ENCODE measurements around the gene EPB41L2. TPM values are rescaled to one million over a fixed set of nuclear protein-coding genes. Genes with fewer than 3 reads are reported as not detected.

Gene EPB41L2
- total RNA-seq, 1 donor from 2014 or later = 61.8 TPM

DNA sequence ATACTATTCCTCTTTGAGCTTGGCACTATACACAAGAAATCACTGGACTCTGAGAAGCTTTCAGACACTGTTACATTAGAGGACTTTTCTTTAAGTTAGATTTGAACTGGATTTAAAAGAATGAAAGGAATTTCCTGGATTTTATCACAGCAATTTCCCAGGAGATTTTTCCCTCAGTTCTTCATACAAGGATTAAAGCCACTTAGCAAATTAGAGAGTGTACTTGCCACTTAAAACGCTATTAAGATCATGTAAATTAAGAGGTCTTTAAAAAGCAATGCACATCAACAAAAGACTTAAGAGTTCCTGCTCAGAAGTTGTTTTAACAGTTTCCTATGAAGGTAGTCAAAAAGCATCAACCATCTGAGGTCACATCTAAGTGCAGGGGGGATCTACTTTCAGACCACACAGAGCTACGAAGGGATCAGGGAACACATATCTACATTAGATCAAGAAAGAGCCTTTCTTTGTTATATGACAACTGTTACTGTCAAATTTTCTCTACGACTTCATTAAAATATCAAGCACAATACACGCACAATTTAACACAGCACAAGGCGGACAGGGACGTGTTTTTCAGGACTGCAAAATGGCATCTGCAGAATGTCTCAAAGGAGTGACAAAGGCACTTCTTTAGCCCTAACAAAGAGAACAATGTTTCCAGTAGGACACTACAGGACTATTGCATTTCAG, 65.8 kb downstream of the EPB41L2 start:
- Histone ChIP-seq H3K9ac (no peak overlapping the region), H3K27ac (no peak overlapping the region), H3K4me1 (peaks cover 26% of the 10 kb centered on the region), H2AFZ (replicated peaks) (no peak overlapping the region), H3F3A (ENCODE audit: low read depth) (no peaks in the 10 kb centered on the region), H3K27me3 (no peaks in the 10 kb centered on the region), H3K4me3 (no peak overlapping the region), H3K9me3 (ENCODE audit: low read depth) (no peaks in the 10 kb centered on the region), H3K36me3 (no peaks in the 10 kb centered on the region), H3K4me2 (peak overlapping the region; percentile 52), H3K79me2 (ENCODE audit: low read depth) (peaks cover 54% of the 10 kb centered on the region), H4K20me1 (ENCODE audit: low read depth) (peaks cover 25% of the 10 kb centered on the region)
- Mint-ChIP-seq H3K9me3 (peaks cover 12% of the 10 kb centered on the region), H3K36me3 (peaks cover 7% of the 10 kb centered on the region), H3K27ac (peak overlapping the region; percentile 27), H3K4me1 (peaks cover 12% of the 10 kb centered on the region), H3K4me3 (peak overlapping the region; percentile 16), H3K27me3 (ENCODE audit: insufficient read depth, low read depth) (peaks cover 4% of the 10 kb centered on the region)
- TF ChIP-seq EZH2phosphoT487 (IDR thresholded peaks at IDR 0.05) (peak; percentile 72), EZH2 (IDR thresholded peaks at IDR 0.05) (no peak)
- TF ChIP-seq, protein P1, sequence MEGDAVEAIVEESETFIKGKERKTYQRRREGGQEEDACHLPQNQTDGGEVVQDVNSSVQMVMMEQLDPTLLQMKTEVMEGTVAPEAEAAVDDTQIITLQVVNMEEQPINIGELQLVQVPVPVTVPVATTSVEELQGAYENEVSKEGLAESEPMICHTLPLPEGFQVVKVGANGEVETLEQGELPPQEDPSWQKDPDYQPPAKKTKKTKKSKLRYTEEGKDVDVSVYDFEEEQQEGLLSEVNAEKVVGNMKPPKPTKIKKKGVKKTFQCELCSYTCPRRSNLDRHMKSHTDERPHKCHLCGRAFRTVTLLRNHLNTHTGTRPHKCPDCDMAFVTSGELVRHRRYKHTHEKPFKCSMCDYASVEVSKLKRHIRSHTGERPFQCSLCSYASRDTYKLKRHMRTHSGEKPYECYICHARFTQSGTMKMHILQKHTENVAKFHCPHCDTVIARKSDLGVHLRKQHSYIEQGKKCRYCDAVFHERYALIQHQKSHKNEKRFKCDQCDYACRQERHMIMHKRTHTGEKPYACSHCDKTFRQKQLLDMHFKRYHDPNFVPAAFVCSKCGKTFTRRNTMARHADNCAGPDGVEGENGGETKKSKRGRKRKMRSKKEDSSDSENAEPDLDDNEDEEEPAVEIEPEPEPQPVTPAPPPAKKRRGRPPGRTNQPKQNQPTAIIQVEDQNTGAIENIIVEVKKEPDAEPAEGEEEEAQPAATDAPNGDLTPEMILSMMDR (IDR thresholded peaks at IDR 0.05) = no peak
- peak; percentile 55 for DNase-seq (ENCODE audit: low spot score)

DNA sequence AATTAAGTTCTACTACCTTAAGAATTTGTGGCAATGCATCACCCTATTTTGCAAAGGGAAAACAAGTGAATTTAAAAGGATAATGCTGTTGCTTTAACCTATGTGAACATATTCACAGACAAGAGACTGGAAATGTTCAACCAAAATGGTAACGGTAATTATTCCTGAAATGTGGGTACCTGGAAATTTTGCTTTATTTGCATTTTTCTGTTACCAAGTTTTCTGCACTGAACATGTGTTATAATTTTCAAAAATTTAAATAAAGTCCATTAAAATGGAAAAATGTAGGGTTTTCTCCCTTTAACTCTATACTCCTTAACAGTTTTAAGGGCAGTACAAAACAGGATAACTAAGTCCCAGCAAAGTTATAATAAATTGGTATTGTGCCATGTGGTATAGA, 66.4 kb downstream of the EPB41L2 start:
- no peaks in the 10 kb centered on the region for H3K36me3 ChIP-seq
- TF ChIP-seq, protein P1 (IDR thresholded peaks at IDR 0.05) = no peak
- TF ChIP-seq EZH2phosphoT487 (IDR thresholded peaks at IDR 0.05) = no peak
- TF ChIP-seq EZH2 (IDR thresholded peaks at IDR 0.05) = no peak
- Mint-ChIP-seq H3K27me3 (ENCODE audit: insufficient read depth, low read depth) (peaks cover 4% of the 10 kb centered on the region), H3K4me3 (no peak overlapping the region), H3K36me3 (peaks cover 7% of the 10 kb centered on the region), H3K27ac (no peak overlapping the region), H3K4me1 (peaks cover 9% of the 10 kb centered on the region), H3K9me3 (peaks cover 15% of the 10 kb centered on the region)
- no peak overlapping the region for H2AFZ ChIP-seq (replicated peaks)
- H3K4me1 ChIP-seq = peaks cover 23% of the 10 kb centered on the region
- H4K20me1 ChIP-seq (ENCODE audit: low read depth) = peaks cover 25% of the 10 kb centered on the region
- H3K4me2 ChIP-seq = peak overlapping the region; percentile 52
- H3K27ac ChIP-seq = no peak overlapping the region
- no peak overlapping the region for H3K9ac ChIP-seq
- no peaks in the 10 kb centered on the region for H3F3A ChIP-seq (ENCODE audit: low read depth)
- DNase-seq (ENCODE audit: low spot score) = no peak
- H3K79me2 ChIP-seq (ENCODE audit: low read depth) = peaks cover 52% of the 10 kb centered on the region
- H3K4me3 ChIP-seq = no peak overlapping the region
- no peaks in the 10 kb centered on the region for H3K9me3 ChIP-seq (ENCODE audit: low read depth)
- no peaks in the 10 kb centered on the region for H3K27me3 ChIP-seq

DNA sequence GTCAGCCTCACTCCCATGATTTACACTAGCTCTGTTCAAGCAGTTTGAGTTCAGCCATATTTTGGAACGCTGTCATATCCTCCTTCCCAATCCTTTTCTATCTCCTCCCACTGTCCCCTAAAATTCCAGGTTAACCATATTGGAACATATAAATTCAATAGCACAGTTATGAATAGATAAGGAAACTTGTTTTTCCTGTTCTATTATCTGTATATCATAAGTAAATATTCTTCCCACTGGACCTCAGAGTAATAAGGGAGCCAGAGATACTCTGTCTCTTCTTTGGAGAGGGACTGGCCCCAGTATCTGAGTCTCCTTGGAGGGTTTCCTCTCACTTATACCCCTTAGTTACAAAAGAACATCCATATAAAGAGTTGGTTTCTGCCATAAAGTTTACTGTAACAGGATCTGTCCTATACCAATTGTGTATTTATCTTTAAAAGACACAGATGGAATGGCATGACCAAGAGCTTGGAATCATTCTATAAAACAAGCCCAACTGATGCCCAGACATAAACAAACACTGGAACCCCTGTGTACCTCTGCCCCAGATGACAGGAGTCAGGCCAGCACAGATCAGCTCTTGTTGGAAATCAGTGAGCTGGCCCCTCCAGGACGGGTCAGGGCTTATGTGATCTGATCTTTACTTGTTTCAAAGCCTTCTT, 67.1 kb downstream of the EPB41L2 start:
- Histone ChIP-seq H3K4me2 (no peak overlapping the region), H3K9ac (no peak overlapping the region), H3K79me2 (ENCODE audit: low read depth) (peaks cover 56% of the 10 kb centered on the region), H3K9me3 (ENCODE audit: low read depth) (no peaks in the 10 kb centered on the region), H2AFZ (replicated peaks) (no peak overlapping the region), H3K36me3 (no peaks in the 10 kb centered on the region), H3K4me3 (no peak overlapping the region), H4K20me1 (ENCODE audit: low read depth) (peaks cover 25% of the 10 kb centered on the region), H3K27ac (no peak overlapping the region), H3K4me1 (peaks cover 23% of the 10 kb centered on the region), H3K27me3 (no peaks in the 10 kb centered on the region), H3F3A (ENCODE audit: low read depth) (no peaks in the 10 kb centered on the region)
- Mint-ChIP-seq H3K9me3 (peaks cover 15% of the 10 kb centered on the region), H3K27ac (no peak overlapping the region), H3K4me3 (no peak overlapping the region), H3K27me3 (ENCODE audit: insufficient read depth, low read depth) (peaks cover 4% of the 10 kb centered on the region), H3K36me3 (peaks cover 5% of the 10 kb centered on the region), H3K4me1 (peaks cover 9% of the 10 kb centered on the region)
- TF ChIP-seq, protein P1 (IDR thresholded peaks at IDR 0.05) = no peak
- TF ChIP-seq EZH2 (IDR thresholded peaks at IDR 0.05) = no peak
- no peak for TF ChIP-seq EZH2phosphoT487 (IDR thresholded peaks at IDR 0.05)
- DNase-seq (ENCODE audit: low spot score) = no peak
